H1 (cell line): ENCODE results near the gene GSDMA. TPM values are rescaled to one million over a fixed set of nuclear protein-coding genes. Genes with fewer than 3 reads are reported as not detected.

Experiments
- ASH2L ChIP-seq: fragments of 200-600, 300-600 bp; sonication (generic); IDR thresholded peaks from one replicate; pipeline ENCODE4 v1.7.1; 2017; ENCODE audit warnings: low read length
- GTF2F1 ChIP-seq: IDR thresholded peaks from 2 replicates; pipeline ENCODE4 v1.6.1; 2012; ENCODE audit warnings: low read depth, low read length, improper control_type of control experiment, borderline replicate concordance
- KDM4A ChIP-seq: IDR thresholded peaks from one replicate; pipeline ENCODE4 v1.7.1; 2012; ENCODE audit warnings: low read depth, mild to moderate bottlenecking, moderate library complexity, low read length, inconsistent platforms; ENCODE audit not compliant: severe bottlenecking
- KDM5A ChIP-seq: fragments of 200-600 bp; IDR thresholded peaks from 2 replicates; pipeline ENCODE4 v1.7.1; 2012; ENCODE audit warnings: mild to moderate bottlenecking, low read length, inconsistent platforms, mixed read lengths
- NRF1 ChIP-seq: IDR thresholded peaks from 2 replicates; pipeline ENCODE4 v1.6.1; 2011; ENCODE audit warnings: mild to moderate bottlenecking, low read depth, low read length, improper control_type of control experiment
- PHF8 ChIP-seq: fragments of 200-600 bp; sonication (generic); conservative IDR thresholded peaks from 2 replicates; pipeline ENCODE4 v1.7.1; 2012; ENCODE audit warnings: low read depth, mild to moderate bottlenecking, inconsistent platforms, low read length, moderate library complexity
- RAD21 ChIP-seq, 2 experiments: IDR thresholded peaks in 1 of 2; conservative IDR thresholded peaks in 1 of 2; 2 replicates each; pipeline ENCODE4 v1.6.1; 2011; ENCODE audit warnings: low read depth in 2 of 2, low read length in 2 of 2, improper control_type of control experiment in 1 of 2, inconsistent platforms in 1 of 2, mild to moderate bottlenecking in 1 of 2, moderate library complexity in 1 of 2
- polyA plus RNA-seq, 7 experiments: library from polyadenylated mRNA; depleted of rRNA in 3 of 7; stranded (reverse) in 5 of 7; unstranded in 2 of 7; fragments of >200 nt in 5 of 7; fragments of 200-250 nt in 2 of 7; gene quantifications; 1 replicate in 5 of 7; 2 replicates in 1 of 7; 4 replicates in 1 of 7; pipeline versions ENCODE4 v1.2.1 to v1.2.3, GENCODE V29; 2011 to 2013; ENCODE audit warnings: missing spikeins in 2 of 7, mixed read lengths in 2 of 7
- total RNA-seq: library from RNA; stranded (reverse); fragmentation: NEBNext Ultra II Directional; extraction: Animal tissue kit (Norgen Biotek cat#: 25700); gene quantifications from 2 replicates; pipeline ENCODE4 v1.2.1, GENCODE V29; 2021

GSDMA gene
- total and polyA plus RNA-seq, 2 of the 8 experiments (the other 6 are each of a cell fraction or from before 2014, with no cell fraction given), result 0.03 TPM; not detected in 1

DNA sequence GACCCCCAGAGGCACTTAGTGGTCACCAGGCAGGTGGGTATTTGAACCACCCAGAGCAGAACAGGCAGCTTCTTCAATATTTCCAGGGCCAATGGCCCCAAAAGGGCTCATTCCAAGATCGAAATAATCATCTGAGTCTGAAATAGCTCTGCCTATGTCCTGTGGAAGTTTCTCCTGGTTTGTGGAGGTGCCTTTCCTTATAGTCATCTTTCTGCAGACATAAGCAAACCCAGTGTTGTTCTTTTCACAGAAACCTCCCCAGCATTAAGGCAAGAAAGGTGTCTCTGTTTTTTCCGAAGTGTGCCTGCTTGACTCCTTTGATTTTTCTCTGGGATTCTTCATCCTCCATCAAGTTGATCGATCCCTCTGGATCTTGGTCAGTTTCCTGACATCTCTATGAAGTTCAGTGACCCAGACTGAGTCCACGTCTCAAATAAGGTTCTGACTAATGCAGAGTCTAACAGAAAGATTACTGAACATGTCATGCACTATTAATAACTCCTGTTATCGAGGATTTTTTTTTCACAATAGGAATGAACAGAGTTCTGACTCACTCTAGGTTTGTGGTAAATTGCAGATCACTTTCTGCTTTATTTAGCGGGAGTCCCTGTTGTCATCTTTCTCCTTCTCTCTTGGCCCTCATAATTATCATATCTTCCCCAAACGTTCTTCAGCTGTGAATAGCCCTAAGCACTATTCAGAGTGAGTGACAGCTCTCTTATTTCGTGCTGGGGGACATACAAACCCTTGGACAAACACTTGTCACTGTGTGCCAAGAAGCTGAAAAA, 33.8 kb upstream of the GSDMA start (continued):
- TF ChIP-seq KDM5A (no peak), GTF2F1 (no peak), PHF8 (no peak), ASH2L (no peak), NRF1 (no peak), RAD21 (IDR thresholded peaks at IDR 0.05 in 1 of 2, conservative IDR thresholded peaks at IDR 0.05 in 1 of 2; ENCODE audit: low read depth in 2 of 2, low read length in 2 of 2) (no peak), KDM4A (no peak)
- TF ChIP-seq, all 59 proteins: peak for 0
